Spleen (tissue), 7 donors: ENCODE data around the gene ZNF700.

Experiments
- CTCF ChIP-seq, 11 experiments: fragments of 200-600 bp in 7 of 11; fragments of 450-650 bp in 4 of 11; sonication (generic) in 4 of 11; IDR thresholded peaks in 8 of 11; conservative IDR thresholded peaks in 3 of 11; 1 replicate in 7 of 11; 2 replicates in 4 of 11; pipeline versions ENCODE4 v1.4.0 to v1.8.0; 2016 to 2021; ENCODE audit warnings: antibody characterized with exemption in 11 of 11, inconsistent platforms in 4 of 11, mild to moderate bottlenecking in 1 of 11
- POLR2A ChIP-seq, 3 donors: fragments of 450-650 bp; IDR thresholded peaks; one replicate each; pipeline ENCODE4 v1.5.1; 2017; ENCODE audit warnings: antibody characterized with exemption in 3 of 3, mild to moderate bottlenecking in 1 of 3
- POLR2AphosphoS5 ChIP-seq, 3 donors: sonication (generic); formaldehyde crosslinking; IDR thresholded peaks; one replicate each; pipeline ENCODE4 v1.5.1; 2017; ENCODE audit warnings: antibody characterized with exemption in 3 of 3
- donor health status: DM: no; HTN: no; CAD: no; lungs with moderate emphysema.
- donor health status: DM: no; HTN: no; CAD: no.
- donor health status: DM: no; HTN: no; CAD: no.

GRCh38 chr19:11880598-11880997 lies 44.3 kb upstream of the ZNF700 start:
- no peak for TF ChIP-seq CTCF (IDR thresholded peaks at IDR 0.05 in 8 of 11, conservative IDR thresholded peaks at IDR 0.05 in 3 of 11)
- TF ChIP-seq POLR2A (IDR thresholded peaks at IDR 0.05), result no peak
- no peak for TF ChIP-seq POLR2AphosphoS5 (IDR thresholded peaks at IDR 0.05)
